HepG2 (cell line): Measurements from ENCODE around the gene ARRDC1. TPM values are rescaled to one million over a fixed set of nuclear protein-coding genes. Genes with fewer than 3 reads are reported as not detected.
A peak's percentile ranks its signal among the peaks of the same experiment; 100 is the strongest.

Experiments
- ATF6 ChIP-seq: sonication (generic); formaldehyde crosslinking; conservative IDR thresholded peaks from 2 replicates; pipeline ENCODE4 v1.4.0; 2020; ENCODE audit warnings: missing genetic modification reagents
- ESRRA ChIP-seq: sonication (generic); formaldehyde crosslinking; IDR thresholded peaks from 2 replicates; pipeline ENCODE4 v1.5.1; 2020; ENCODE audit warnings: mild to moderate bottlenecking, low read depth, missing genetic modification reagents
- FOXO1 ChIP-seq: sonication (generic); formaldehyde crosslinking; IDR thresholded peaks from 2 replicates; pipeline ENCODE4 v1.4.0; 2020; ENCODE audit warnings: missing genetic modification reagents
- HOMEZ ChIP-seq: IDR thresholded peaks from 2 replicates; pipeline ENCODE4 v1.6.1; 2016; ENCODE audit warnings: low read depth
- MXI1 ChIP-seq: IDR thresholded peaks from 3 replicates; pipeline ENCODE4 v1.6.1; 2012; ENCODE audit warnings: low read depth, low read length, inconsistent platforms, borderline replicate concordance
- RELA ChIP-seq: sonication (generic); formaldehyde crosslinking; IDR thresholded peaks from 2 replicates; pipeline ENCODE4 v1.4.0; 2020; ENCODE audit warnings: missing genetic modification reagents
- SMARCC2 ChIP-seq: fragments of 450-650 bp; IDR thresholded peaks from 2 replicates; pipeline ENCODE4 v1.6.1; 2017; ENCODE audit warnings: antibody characterized with exemption, mild to moderate bottlenecking
- TBX3 ChIP-seq: fragments of 450-650 bp; IDR thresholded peaks from 2 replicates; pipeline ENCODE4 v1.6.1; 2017; ENCODE audit warnings: antibody characterized with exemption, mild to moderate bottlenecking, inconsistent platforms, borderline replicate concordance
- XRCC5 ChIP-seq: fragments of 200-400 bp; formaldehyde crosslinking; optimal IDR thresholded peaks from 2 replicates; pipeline ENCODE3; 2017; ENCODE audit warnings: mild to moderate bottlenecking, low read length
- ZFP36L2 ChIP-seq: sonication (generic); formaldehyde crosslinking; IDR thresholded peaks from 2 replicates; pipeline ENCODE4 v1.4.0; 2020; ENCODE audit warnings: missing genetic modification reagents
- ZNF138 ChIP-seq: sonication (generic); formaldehyde crosslinking; IDR thresholded peaks from 2 replicates; pipeline ENCODE4 v1.5.0; 2020; ENCODE audit warnings: mild to moderate bottlenecking, low read depth, missing genetic modification reagents
- ZNF143 ChIP-seq: sonication (generic); formaldehyde crosslinking; IDR thresholded peaks from 2 replicates; pipeline ENCODE4 v1.4.0; 2020; ENCODE audit warnings: missing genetic modification reagents
- polyA plus RNA-seq, 8 experiments: library from polyadenylated mRNA; depleted of rRNA in 3 of 8; stranded (reverse) in 7 of 8; unstranded in 1 of 8; fragments of >200 nt; fragmentation: Illumina TruSeq in 4 of 8; extraction: Trizol in 4 of 8; gene quantifications; 2 replicates each; pipeline versions ENCODE4 v1.2.1 to v1.2.3, GENCODE V29; 2011 to 2016; ENCODE audit warnings: low read depth in 4 of 8, missing spikeins in 1 of 8, mixed read lengths in 1 of 8; ENCODE audit not compliant: insufficient read depth in 1 of 8
- total RNA-seq, 5 experiments: library from RNA; depleted of rRNA; stranded (reverse); fragments of >200 nt; fragmentation: Illumina TruSeq; extraction: Trizol; gene quantifications; 2 replicates each; pipeline ENCODE4 v1.2.3, GENCODE V29; 2016; ENCODE audit warnings: low read depth in 1 of 5
- TF ChIP-seq, protein P1 (sequence below): sonication (generic); formaldehyde crosslinking; IDR thresholded peaks from 2 replicates; pipeline ENCODE4 v1.4.0; 2020; ENCODE audit warnings: missing genetic modification reagents
- TF ChIP-seq, protein P2 (sequence below): sonication (generic); formaldehyde crosslinking; IDR thresholded peaks from 2 replicates; pipeline ENCODE4 v1.4.0; 2020; ENCODE audit warnings: missing genetic modification reagents, borderline replicate concordance

Gene ARRDC1
- total and polyA plus RNA-seq, 2 of the 13 experiments (the other 11 are each of a cell fraction or from before 2014, with no cell fraction given), result 21.7 to 44.4 TPM

DNA sequence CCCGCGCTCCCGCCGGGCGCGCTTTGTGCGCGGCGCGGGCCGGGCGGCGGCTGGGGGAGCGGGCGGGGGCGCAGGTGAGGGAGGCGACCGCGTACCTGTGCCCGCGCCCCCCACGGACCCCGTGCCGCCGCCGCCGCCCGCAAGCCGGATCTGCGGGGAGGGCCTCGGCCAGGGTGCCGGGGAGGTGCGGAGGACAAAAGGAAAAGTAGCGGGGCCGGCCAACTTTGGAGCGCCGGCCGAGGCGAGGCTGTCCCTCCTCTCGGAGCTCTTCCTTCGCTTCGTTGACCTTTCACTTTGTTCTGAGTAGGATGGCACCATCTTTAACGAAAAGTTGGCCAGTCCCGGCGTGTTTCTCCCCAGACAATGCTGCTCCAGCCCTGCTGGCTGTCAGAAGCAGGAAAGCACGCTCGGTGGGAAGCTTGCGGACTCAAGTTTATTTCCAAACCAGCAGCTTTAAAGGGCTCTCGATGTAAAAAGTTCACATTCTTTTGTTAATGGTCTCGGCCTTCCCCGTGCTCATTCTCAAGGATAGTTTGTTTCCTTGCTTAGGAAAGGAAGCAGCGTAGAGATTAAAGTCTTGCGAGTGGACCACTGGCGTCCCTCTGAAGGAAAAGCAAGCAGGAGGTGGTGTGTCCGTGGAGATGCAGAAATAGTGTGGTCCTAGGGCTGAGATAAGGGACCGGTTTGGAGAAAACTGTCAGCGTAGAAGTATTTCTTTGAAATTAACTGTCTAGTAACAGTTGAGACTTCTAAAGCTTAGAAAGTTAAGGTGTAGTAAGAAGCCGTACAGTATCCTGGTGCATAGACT, 14.0 kb downstream of the ARRDC1 start (continued):
- TF ChIP-seq ESRRA, result no peak
- 0 out of 3 replicates have a peak, but pooled peaks have one; percentile 14 for TF ChIP-seq MXI1
- no peak for TF ChIP-seq RELA (CRISPR knock-in tag)
- no peak for TF ChIP-seq HOMEZ (CRISPR knock-in tag)
- TF ChIP-seq, protein P1, sequence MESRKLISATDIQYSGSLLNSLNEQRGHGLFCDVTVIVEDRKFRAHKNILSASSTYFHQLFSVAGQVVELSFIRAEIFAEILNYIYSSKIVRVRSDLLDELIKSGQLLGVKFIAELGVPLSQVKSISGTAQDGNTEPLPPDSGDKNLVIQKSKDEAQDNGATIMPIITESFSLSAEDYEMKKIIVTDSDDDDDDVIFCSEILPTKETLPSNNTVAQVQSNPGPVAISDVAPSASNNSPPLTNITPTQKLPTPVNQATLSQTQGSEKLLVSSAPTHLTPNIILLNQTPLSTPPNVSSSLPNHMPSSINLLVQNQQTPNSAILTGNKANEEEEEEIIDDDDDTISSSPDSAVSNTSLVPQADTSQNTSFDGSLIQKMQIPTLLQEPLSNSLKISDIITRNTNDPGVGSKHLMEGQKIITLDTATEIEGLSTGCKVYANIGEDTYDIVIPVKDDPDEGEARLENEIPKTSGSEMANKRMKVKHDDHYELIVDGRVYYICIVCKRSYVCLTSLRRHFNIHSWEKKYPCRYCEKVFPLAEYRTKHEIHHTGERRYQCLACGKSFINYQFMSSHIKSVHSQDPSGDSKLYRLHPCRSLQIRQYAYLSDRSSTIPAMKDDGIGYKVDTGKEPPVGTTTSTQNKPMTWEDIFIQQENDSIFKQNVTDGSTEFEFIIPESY (CRISPR knock-in tag), result no peak
- no peak for TF ChIP-seq TBX3
- TF ChIP-seq ZNF143 (CRISPR knock-in tag), result no peak
- no peak for TF ChIP-seq FOXO1 (CRISPR knock-in tag)
- TF ChIP-seq, protein P2, sequence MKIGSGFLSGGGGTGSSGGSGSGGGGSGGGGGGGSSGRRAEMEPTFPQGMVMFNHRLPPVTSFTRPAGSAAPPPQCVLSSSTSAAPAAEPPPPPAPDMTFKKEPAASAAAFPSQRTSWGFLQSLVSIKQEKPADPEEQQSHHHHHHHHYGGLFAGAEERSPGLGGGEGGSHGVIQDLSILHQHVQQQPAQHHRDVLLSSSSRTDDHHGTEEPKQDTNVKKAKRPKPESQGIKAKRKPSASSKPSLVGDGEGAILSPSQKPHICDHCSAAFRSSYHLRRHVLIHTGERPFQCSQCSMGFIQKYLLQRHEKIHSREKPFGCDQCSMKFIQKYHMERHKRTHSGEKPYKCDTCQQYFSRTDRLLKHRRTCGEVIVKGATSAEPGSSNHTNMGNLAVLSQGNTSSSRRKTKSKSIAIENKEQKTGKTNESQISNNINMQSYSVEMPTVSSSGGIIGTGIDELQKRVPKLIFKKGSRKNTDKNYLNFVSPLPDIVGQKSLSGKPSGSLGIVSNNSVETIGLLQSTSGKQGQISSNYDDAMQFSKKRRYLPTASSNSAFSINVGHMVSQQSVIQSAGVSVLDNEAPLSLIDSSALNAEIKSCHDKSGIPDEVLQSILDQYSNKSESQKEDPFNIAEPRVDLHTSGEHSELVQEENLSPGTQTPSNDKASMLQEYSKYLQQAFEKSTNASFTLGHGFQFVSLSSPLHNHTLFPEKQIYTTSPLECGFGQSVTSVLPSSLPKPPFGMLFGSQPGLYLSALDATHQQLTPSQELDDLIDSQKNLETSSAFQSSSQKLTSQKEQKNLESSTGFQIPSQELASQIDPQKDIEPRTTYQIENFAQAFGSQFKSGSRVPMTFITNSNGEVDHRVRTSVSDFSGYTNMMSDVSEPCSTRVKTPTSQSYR, result no peak
- TF ChIP-seq XRCC5, result no peak
- no peak for TF ChIP-seq ZFP36L2
- no peak for TF ChIP-seq ATF6
- no peak for TF ChIP-seq ZNF138 (CRISPR knock-in tag)
- no peak for TF ChIP-seq SMARCC2
